T47D (cell line): ENCODE measurements around the gene SMARCD2.

ENCODE experiments used
- DNase-seq, 2 experiments: peaks; one replicate each; pipeline versions ENCODE4 v3.0.0 to v3.0.0-alpha.2; 2011 to 2012; ENCODE audit warnings: low read depth in 1 of 2, low spot score in 1 of 2
- JUND ChIP-seq: IDR thresholded peaks from 2 replicates; pipeline ENCODE4 v1.6.1; 2012; ENCODE audit warnings: low read depth
- in situ Hi-C: cut with HindIII; loops from 2 replicates; pipeline ENCODE4 v1.10.0; 2016; ENCODE audit warnings: low sequenced_read_pairs, low pct_unique_long_range_greater_than_20kb

SMARCD2 gene

DNA sequence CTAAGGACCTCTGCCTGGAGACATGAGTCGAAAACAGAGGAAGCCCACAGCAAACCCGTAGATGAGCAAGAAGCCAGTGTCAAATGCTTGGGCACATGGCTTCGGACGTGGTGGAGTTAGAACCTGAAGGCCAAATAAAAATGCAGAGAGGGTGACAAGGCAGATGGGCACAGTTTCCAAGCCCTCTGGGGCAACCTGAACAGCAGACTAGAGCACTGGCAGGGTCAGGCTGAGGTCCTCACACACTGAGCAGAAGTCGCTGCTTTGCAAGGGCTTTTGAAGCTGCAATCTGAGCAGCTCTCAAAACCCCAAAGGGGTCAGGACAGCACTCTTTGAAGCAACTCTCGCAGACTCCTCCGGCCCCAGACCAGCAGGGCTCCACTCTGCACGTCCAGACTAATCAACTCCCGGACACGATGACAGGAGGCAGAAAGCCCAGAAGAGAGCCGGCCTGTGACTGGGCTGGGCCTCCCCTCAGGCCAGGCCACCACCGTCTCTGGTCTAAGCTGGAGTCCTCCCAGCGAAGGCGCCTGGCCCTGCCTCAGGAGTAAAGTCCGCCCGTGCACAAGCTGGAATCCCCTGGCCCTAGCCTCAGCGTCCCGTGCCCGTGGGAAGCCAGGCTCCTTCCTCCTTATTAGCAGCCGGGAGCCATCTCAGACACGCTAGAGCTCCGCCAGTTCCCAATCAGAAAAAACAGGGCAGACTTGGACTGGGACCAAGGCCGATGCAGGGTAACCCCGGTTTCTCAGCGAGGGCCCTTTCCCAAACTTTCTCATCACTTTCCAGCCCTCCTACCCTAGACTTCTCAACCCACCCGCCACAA, 924 bp downstream of the SMARCD2 start:
- no peak for TF ChIP-seq JUND
- in situ Hi-C loops: no loop called here
- DNase-seq: peak in 1 of 2 experiments; percentile 47

DNA sequence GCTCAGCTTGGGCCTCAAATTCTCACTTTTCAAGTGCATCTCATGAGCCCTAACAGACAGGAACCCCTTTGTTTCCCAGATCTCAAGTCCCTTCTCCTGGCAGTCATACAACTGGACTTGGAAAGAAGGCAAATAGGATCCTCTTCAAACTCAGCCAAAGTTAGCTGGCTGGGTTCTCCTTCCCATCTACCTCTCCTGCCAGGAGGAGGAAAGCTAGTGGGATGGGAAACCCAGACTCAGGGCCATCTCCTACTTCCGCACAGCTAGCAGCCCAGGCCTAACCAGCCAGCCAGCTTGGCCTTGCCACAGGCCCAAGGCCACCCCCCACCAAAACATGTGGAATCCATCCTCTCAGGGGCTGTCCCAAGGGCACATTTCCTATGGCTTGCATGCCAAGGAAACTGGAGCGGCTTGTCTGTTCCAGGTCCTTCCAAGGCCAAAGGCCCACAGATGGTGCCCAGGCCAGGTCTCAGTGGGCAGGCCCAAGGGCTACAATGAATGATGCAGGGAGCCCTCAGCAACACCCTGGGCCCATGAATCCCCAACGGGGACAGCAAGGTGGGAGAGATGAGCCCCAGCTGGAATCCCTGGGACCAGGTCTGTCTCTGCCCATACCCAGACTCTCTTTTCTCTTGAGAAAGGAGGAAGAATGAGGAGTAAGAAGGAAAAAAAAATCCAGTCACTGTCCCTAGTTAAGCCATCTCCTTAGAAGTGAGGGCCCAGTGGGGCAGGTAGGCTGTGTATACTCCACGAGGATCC, 1.7 kb downstream of the SMARCD2 start:
- no peak for TF ChIP-seq JUND
- DNase-seq: peak in 1 of 2 experiments; percentile 27

DNA sequence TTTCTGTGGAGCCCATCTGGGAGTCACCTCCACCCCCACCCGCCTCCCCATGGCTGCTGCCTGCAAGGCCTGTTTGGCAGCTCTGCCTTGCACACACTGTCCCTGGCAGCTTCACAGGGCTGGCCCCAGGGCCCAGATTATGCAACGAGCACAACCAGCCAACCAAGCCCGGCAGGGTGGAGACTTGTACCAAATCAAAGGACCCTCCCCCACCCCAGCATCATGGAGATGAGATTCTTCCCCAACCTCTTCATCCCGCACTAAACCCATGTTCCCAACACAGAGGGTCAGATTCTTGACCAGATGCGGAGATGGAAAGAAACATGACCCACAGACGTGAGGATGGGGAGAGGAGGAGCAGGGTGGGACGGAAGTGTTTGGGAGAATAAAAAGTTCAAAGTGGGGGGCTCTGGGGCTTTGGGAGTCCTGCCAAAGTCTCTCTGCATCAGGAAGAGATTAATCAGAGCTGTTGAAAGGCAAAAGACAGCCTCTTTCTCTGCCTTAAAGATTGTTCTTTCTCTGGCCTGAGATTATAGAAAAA, 3.8 kb downstream of the SMARCD2 start:
- in situ Hi-C loops: no loop called here
- no peak; the same call in none of the 2 replicates for TF ChIP-seq JUND
- peak; percentile 64 to 96 for DNase-seq

More for the DNA sequence above, 1.7 kb downstream of the SMARCD2 start:
- in situ Hi-C loops: no loop called here

DNA sequence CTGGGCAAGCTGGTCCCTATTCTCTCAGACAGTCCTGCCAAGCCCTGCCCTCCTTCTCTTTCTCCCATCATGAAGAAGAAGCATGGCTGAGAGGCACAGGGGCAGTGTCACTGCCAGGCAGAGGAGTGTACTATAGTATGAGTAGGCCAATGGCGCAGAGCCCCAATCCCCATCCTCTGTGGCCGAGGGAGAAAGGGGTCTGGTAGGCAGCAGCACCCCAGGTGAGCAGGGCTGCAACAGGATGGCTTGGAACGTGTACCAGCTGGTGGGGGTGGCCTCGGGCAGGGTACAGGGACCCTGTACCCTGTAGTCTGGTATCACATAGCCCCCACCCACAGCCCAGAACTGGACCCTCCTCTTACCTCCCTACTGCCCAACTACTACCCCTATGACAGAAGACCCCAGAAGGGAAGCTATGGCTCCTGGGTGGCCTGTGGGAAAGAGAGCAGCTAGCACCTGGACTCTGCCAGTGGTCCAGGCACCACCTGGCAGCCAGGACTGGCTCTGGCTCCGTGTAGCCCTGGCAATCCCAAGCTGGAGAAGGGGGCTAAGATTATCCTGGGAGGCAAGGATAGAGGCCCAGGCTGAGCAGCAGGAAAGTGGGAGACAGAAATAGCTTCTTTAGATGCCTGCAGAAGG, 4.4 kb downstream of the SMARCD2 start:
- in situ Hi-C loops: no loop called here
- TF ChIP-seq JUND: no peak
- no peak for DNase-seq

DNA sequence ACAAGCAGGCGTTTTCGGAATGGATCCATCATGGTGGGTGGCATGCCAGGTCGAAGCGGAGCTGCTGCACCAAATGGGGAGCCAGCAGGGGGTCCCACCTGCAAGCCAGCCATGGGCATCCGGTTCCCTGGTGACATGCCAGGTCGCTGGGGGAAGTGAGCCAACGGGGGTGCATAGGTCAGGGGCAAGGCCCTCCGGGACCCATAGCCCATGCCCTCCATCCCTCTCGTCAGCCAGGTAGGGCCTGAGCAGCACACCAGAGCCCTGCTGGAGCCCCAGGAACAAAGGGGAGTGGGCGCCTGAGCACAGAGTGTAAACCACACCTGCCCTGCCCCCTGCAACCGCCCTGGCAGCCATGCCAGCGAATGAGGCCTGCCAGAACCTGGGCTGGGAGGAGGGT, 5.0 kb downstream of the SMARCD2 start:
- no peak for TF ChIP-seq JUND
- DNase-seq: no peak
- in situ Hi-C loops: no loop called here

DNA sequence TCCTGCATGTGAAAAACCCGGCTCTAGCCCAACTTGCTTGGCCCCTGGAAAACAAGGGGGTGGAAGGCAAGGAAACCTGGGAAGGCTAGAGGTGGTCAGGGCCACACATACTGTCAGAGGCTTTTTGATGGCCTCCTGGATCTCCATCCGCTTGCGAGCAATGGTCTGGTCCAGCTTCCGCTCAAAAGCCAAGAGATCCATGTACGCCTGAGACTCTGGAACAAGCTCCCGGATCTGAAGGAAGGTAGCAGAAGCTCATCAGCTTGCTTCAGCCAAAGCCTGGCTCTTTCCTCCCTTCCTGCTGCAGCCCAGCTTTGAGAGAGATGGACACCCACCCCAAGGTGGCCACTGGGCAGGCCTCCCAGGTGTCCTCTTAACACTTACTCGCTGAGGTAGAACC, 5.7 kb downstream of the SMARCD2 start:
- TF ChIP-seq JUND: no peak
- no peak for DNase-seq
- in situ Hi-C loops: no loop called here

DNA sequence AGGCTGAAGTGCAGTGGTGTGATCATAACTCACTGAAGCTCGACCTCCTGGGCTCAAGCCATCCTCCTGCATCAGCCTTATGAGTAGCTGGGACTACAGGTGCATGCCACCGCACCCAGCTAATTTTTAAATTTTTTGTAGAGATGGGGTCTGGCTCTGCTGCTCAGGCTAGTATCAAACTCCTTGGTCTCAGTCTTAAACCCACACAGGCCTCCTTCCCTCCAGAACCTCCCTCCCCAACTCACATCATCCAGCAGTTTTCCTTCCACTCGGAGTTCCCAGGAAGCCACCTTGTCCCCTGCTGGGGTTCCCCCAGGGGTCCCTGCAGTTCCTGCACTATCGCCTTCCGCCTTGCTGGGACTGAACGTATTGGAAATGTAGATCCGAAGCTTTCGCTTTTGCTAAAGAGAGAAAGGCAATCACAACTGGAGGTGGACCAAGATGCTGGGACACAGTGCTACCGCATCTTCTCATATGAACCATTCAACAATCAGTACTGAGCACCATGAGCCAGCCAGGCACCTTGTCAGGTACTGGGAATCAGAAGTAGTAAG, 7.2 kb downstream of the SMARCD2 start:
- DNase-seq: no peak
- in situ Hi-C loops: no loop called here
- no peak for TF ChIP-seq JUND

DNA sequence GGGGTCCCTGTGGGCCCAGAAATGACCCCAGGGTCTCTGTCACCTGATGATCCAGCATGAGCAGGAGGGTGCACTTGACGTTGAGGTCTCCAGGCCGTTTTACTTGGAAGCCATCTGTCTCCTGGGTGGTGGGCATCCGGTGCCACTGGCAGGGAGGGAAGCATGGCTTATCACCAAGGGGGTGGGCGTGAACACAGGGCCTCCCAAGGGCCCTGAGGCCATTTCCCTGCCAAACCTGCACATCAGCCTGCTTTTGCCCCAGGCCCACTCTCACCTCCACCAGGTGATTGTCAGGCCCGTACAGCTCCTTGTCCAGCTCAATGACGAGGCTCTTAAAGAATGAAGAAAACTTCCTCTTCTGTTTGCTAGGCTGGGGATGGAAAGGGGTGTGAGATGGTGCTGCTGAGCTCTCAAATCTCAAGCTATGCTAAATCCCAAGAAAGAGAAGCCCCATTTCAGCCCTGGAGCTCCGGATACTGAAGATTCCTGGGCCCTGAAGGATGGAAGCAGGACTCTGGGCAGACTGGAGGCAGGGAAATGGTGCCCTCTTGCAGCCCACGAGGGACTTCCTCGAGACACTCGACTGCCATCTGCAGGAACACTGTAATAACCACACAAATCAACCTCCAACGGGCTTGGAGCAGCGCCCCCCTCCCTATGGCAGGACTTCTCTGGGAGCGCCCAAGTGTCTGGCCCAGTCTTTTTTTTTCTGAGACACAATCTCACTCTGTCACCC, 7.9 kb downstream of the SMARCD2 start:
- in situ Hi-C loops: no loop called here
- peak; percentile 51 to 94 for DNase-seq

DNA sequence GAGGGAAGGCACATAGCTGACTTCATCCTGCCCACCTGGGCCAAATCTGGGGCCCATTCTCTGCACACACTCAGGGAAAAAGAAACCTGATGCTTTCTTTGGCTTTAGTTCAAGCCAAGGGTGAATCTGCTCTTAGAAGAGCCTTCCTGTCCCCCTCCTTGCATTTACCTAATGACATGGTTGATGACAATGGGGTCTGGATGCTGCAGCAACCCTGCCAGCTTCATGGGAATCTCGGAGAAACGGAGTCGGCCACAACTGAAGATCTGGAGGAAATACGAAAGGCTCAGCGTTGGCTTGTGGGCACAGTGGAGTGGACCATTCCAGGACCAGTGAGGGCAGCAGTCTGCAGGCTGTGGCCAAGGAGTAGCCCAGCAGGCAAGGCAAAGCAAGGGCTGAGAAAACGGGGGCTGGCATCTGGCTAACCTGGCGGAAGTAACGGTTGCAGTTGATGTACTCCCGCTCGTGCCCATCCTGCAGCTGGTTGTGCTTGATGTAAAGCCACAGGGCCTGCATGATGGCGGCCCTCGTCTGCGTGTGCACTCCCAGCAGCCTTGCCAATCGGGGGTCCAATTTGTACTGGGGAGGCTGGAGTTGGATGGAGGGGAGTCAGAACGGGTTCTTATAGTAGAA, 8.6 kb downstream of the SMARCD2 start:
- in situ Hi-C loops: no loop called here
- no peak for TF ChIP-seq JUND
- no peak for DNase-seq

More for the DNA sequence above, 7.9 kb downstream of the SMARCD2 start:
- TF ChIP-seq JUND: no peak

DNA sequence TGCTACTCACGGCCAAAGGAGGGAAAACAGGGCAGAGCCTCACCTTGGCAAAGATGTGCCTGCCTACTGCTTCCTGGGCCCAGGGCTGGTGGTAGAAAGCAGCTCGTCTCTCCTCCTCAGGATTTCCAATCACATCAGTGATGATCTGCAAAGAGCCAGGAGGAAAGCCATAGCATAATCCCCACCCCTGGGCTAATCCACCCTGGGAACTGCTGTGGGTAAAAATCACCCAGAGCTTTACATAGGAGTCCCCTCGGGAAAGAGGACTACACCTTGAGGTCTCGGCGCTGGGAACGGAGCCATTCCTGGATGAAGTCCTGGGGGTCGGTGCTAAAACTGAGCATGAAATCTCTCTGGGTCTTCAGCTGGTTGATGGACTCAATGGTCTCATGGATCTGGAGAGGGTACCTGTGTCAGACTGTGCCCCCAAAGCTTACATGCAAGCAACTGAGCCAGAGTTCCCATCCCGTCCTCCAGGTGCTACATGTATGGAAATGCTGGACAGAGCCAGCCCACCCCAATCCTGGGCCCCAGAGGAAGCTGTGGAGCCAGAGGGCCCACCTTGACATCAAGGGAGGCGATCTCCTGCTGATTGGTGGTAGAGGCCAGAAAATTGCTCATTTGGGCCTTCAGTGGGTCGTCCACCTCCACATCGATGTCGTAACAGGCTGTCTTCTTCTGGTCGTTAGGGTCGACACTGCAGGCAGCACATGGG, 9.3 kb downstream of the SMARCD2 start:
- in situ Hi-C loops: no loop called here
- TF ChIP-seq JUND: no peak
- no peak for DNase-seq

DNA sequence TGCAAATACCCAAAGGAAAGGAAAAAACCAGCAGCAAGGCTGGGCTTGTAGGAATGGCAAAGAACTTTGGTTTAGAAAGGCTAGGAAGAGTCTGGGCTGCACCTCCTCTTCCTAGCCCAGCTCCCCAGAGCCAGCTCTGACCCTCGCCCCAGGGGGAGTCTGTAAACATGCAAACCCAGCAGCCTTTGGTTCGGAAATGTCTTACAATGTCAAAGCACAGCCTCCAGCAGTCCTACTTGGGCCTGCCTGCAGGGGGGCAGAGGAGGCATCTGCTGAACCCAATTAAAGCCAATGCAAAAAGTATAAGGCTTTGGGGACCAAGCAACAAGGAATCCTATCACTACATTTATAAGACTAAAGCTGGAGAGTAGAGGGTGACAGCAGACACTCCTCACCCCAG, 10.0 kb downstream of the SMARCD2 start:
- no peak for DNase-seq
- TF ChIP-seq JUND: no peak
- in situ Hi-C loops: no loop called here
